Activated CD4-positive, alpha-beta memory T cell treated with anti-CD3 and anti-CD28 coated beads for 36 hours (primary cell): Measurements from ENCODE around the gene TOB1. TPM values are rescaled to one million over a fixed set of nuclear protein-coding genes. Genes with fewer than 3 reads are reported as not detected.

ENCODE experiments used
- CTCF ChIA-PET: fragments of 350-600 bp; sonication (Branson Sonifier 250); formaldehyde crosslinking; loops from one replicate; lab custom pipeline; 2021; ENCODE audit warnings: antibody characterized with exemption, inconsistent platforms; lab: Charles Lee
- POLR2A ChIA-PET: fragments of 350-600 bp; sonication (Branson Sonifier 250); formaldehyde crosslinking; loops from one replicate; lab custom pipeline; 2021; ENCODE audit warnings: antibody characterized with exemption; lab: Charles Lee
- DNase-seq: peaks from one replicate; pipeline ENCODE4 v3.0.0-alpha.2; 2020
- H3K27ac Mint-ChIP-seq: one replicate; pipeline ENCODE4 v1.8.0; 2021; ENCODE audit warnings: mixed read lengths
- H3K27me3 Mint-ChIP-seq: one replicate; pipeline ENCODE4 v1.8.0; 2021; ENCODE audit warnings: mixed read lengths
- H3K36me3 Mint-ChIP-seq: one replicate; pipeline ENCODE4 v1.8.0; 2021; ENCODE audit warnings: mixed read lengths
- H3K4me1 Mint-ChIP-seq: one replicate; pipeline ENCODE4 v1.8.0; 2021; ENCODE audit warnings: low read depth, mixed read lengths
- H3K4me3 Mint-ChIP-seq: one replicate; pipeline ENCODE4 v1.8.0; 2021; ENCODE audit warnings: mild to moderate bottlenecking, mixed read lengths
- H3K9me3 Mint-ChIP-seq: one replicate; pipeline ENCODE4 v1.8.0; 2021; ENCODE audit warnings: mixed read lengths
- intact Hi-C: fragments of 100-400 bp; cut with micrococcal nuclease; formaldehyde crosslinking; loops from one replicate; pipeline ENCODE4 v1.15.1; 2023
- total RNA-seq, 2 experiments: library from RNA; stranded (reverse); gene quantifications; one replicate each; pipeline ENCODE4 v1.2.3, GENCODE V29; 2021

The TOB1 gene
- total RNA-seq, 2 experiments from 2014 or later: 42.3 to 44.1 TPM

GRCh38 chr17:50855708-50856330 is 10.3 kb downstream of the TOB1 start:
- Mint-ChIP-seq H3K27ac (no peak overlapping the region), H3K9me3 (no peaks in the 10 kb centered on the region), H3K27me3 (no peaks in the 10 kb centered on the region), H3K36me3 (no peaks in the 10 kb centered on the region), H3K4me1 (peaks cover 14% of the 10 kb centered on the region), H3K4me3 (no peak overlapping the region)
- intact Hi-C loops: no loop called here
- ChIA-PET CTCF (interaction anchor here (1.2 to 8.9 kb wide), 4 partner anchors 8 to 100 kb away, joined by 5 to 147 read pairs (median 42); partner anchors contain the start of gene TOB1), POLR2A (interaction anchor here (2.5 kb wide), 1 partner anchor 10 kb away, joined by 10 read pairs; the partner anchor contains the start of gene TOB1)
- DNase-seq: no peak

GRCh38 chr17:50853781-50854180 is 12.4 kb downstream of the TOB1 start:
- ChIA-PET POLR2A (interaction anchor here (3.2 kb wide), 1 partner anchor 12 kb away, joined by 52 read pairs; the partner anchor contains the start of gene TOB1), CTCF (interaction anchor here (0.6 to 8.9 kb wide), 14 partner anchors 10 to 299 kb away, joined by 3 to 147 read pairs (median 7); partner anchors contain the start of genes NME1 and TOB1)
- Mint-ChIP-seq H3K4me3 (no peak overlapping the region), H3K36me3 (no peaks in the 10 kb centered on the region), H3K27me3 (no peaks in the 10 kb centered on the region), H3K27ac (no peak overlapping the region), H3K9me3 (no peaks in the 10 kb centered on the region), H3K4me1 (peaks cover 14% of the 10 kb centered on the region)
- intact Hi-C loops: loop anchor here (5.0 kb wide), 1 partner anchor 299 kb away; the partner anchor contains the start of gene NME1
- no peak for DNase-seq

GRCh38 chr17:50853015-50853615 is 13.0 kb downstream of the TOB1 start:
- peaks cover 14% of the 10 kb centered on the region for H3K4me1 Mint-ChIP-seq
- H3K9me3 Mint-ChIP-seq: no peaks in the 10 kb centered on the region
- POLR2A ChIA-PET: interaction anchor here (1.4 to 3.2 kb wide), 5 partner anchors 8 to 92 kb away, joined by 3 to 52 read pairs (median 5); partner anchors contain the start of gene TOB1
- DNase-seq: no peak
- intact Hi-C loops: loop anchor here (5.0 kb wide), 1 partner anchor 299 kb away; the partner anchor contains the start of gene NME1
- H3K27ac Mint-ChIP-seq: no peak overlapping the region
- no peaks in the 10 kb centered on the region for H3K36me3 Mint-ChIP-seq
- CTCF ChIA-PET: interaction anchor here (1.0 to 8.9 kb wide), 32 partner anchors 11 to 374 kb away, joined by 3 to 147 read pairs (median 6); partner anchors contain the start of genes NME1, RSAD1 and TOB1
- no peaks in the 10 kb centered on the region for H3K27me3 Mint-ChIP-seq
- H3K4me3 Mint-ChIP-seq: no peak overlapping the region

- no peak for DNase-seq
- ChIA-PET POLR2A (no interaction called here), CTCF (interaction anchor here (1.1 to 8.9 kb wide), 4 partner anchors 9 to 105 kb away, joined by 3 to 147 read pairs (median 58); no protein-coding TSS in a partner anchor)
- intact Hi-C loops: loop anchor here (5.0 kb wide), 1 partner anchor 302 kb away; the partner anchor contains the start of gene NME1
- peaks cover 14% of the 10 kb centered on the region for H3K4me1 Mint-ChIP-seq
- H3K36me3 Mint-ChIP-seq: no peaks in the 10 kb centered on the region
- no peaks in the 10 kb centered on the region for H3K9me3 Mint-ChIP-seq
- no peak overlapping the region for H3K4me3 Mint-ChIP-seq
- no peaks in the 10 kb centered on the region for H3K27me3 Mint-ChIP-seq
- no peak overlapping the region for H3K27ac Mint-ChIP-seq
Observed at GRCh38 chr17:50850640-50851039, 15.5 kb downstream of the TOB1 start.

GRCh38 chr17:50848711-50849110 is 17.4 kb downstream of the TOB1 start:
- Mint-ChIP-seq H3K4me3 (no peak overlapping the region), H3K9me3 (no peaks in the 10 kb centered on the region), H3K27me3 (no peaks in the 10 kb centered on the region), H3K36me3 (no peaks in the 10 kb centered on the region), H3K4me1 (peaks cover 14% of the 10 kb centered on the region), H3K27ac (no peak overlapping the region)
- ChIA-PET POLR2A (interaction anchor here (1.4 kb wide), 1 partner anchor 17 kb away, joined by 3 read pairs; the partner anchor contains the start of gene TOB1), CTCF (interaction anchor here (0.9 to 8.9 kb wide), 5 partner anchors 42 to 111 kb away, joined by 3 to 147 read pairs (median 9); no protein-coding TSS in a partner anchor)
- intact Hi-C loops: no loop called here
- no peak for DNase-seq

GRCh38 chr17:50848039-50848438 is 18.1 kb downstream of the TOB1 start:
- ChIA-PET CTCF (interaction anchor here (0.9 to 8.9 kb wide), 4 partner anchors 42 to 112 kb away, joined by 3 to 147 read pairs (median 6); no protein-coding TSS in a partner anchor), POLR2A (interaction anchor here (1.4 kb wide), 1 partner anchor 18 kb away, joined by 3 read pairs; the partner anchor contains the start of gene TOB1)
- H3K27ac Mint-ChIP-seq: no peak overlapping the region
- H3K4me1 Mint-ChIP-seq: peaks cover 14% of the 10 kb centered on the region
- intact Hi-C loops: no loop called here
- H3K27me3 Mint-ChIP-seq: no peaks in the 10 kb centered on the region
- no peaks in the 10 kb centered on the region for H3K36me3 Mint-ChIP-seq
- H3K9me3 Mint-ChIP-seq: no peaks in the 10 kb centered on the region
- no peak for DNase-seq
- no peak overlapping the region for H3K4me3 Mint-ChIP-seq

GRCh38 chr17:50847566-50847965 is 18.6 kb downstream of the TOB1 start:
- H3K4me1 Mint-ChIP-seq: peaks cover 11% of the 10 kb centered on the region
- CTCF ChIA-PET: interaction anchor here (3.0 kb wide), 1 partner anchor 65 kb away, joined by 9 read pairs; no protein-coding TSS in a partner anchor
- intact Hi-C loops: no loop called here
- DNase-seq: no peak
- H3K27me3 Mint-ChIP-seq: no peaks in the 10 kb centered on the region
- no peaks in the 10 kb centered on the region for H3K9me3 Mint-ChIP-seq
- POLR2A ChIA-PET: no interaction called here
- no peaks in the 10 kb centered on the region for H3K36me3 Mint-ChIP-seq
- H3K27ac Mint-ChIP-seq: no peak overlapping the region
- no peak overlapping the region for H3K4me3 Mint-ChIP-seq

GRCh38 chr17:50845240-50846147 is 20.7 kb downstream of the TOB1 start:
- H3K4me3 Mint-ChIP-seq: no peak overlapping the region
- no peak for DNase-seq
- H3K27me3 Mint-ChIP-seq: no peaks in the 10 kb centered on the region
- H3K36me3 Mint-ChIP-seq: no peaks in the 10 kb centered on the region
- no peaks in the 10 kb centered on the region for H3K4me1 Mint-ChIP-seq
- H3K9me3 Mint-ChIP-seq: no peaks in the 10 kb centered on the region
- H3K27ac Mint-ChIP-seq: no peak overlapping the region
- ChIA-PET CTCF (interaction anchor here (1.3 kb wide), 1 partner anchor 62 kb away, joined by 3 read pairs; no protein-coding TSS in a partner anchor), POLR2A (no interaction called here)
- intact Hi-C loops: no loop called here

GRCh38 chr17:50844117-50844700 is 21.9 kb downstream of the TOB1 start:
- Mint-ChIP-seq H3K27ac (no peak overlapping the region), H3K27me3 (no peaks in the 10 kb centered on the region), H3K36me3 (no peaks in the 10 kb centered on the region), H3K4me1 (no peaks in the 10 kb centered on the region), H3K4me3 (no peak overlapping the region), H3K9me3 (no peaks in the 10 kb centered on the region)
- POLR2A ChIA-PET: no interaction called here
- no peak for DNase-seq
- intact Hi-C loops: loop anchor here (5.0 kb wide), 1 partner anchor 297 kb away; the partner anchor contains the start of gene SPATA20
- CTCF ChIA-PET: interaction anchor here (0.6 to 5.3 kb wide), 4 partner anchors 7 to 144 kb away, joined by 3 to 32 read pairs (median 7); no protein-coding TSS in a partner anchor

GRCh38 chr17:50843150-50843905 is 22.8 kb downstream of the TOB1 start:
- Mint-ChIP-seq H3K27ac (no peak overlapping the region), H3K4me3 (no peak overlapping the region), H3K9me3 (no peaks in the 10 kb centered on the region), H3K27me3 (no peaks in the 10 kb centered on the region), H3K4me1 (no peaks in the 10 kb centered on the region), H3K36me3 (no peaks in the 10 kb centered on the region)
- intact Hi-C loops: loop anchor here (5.0 kb wide), 1 partner anchor 296 kb away; the partner anchor contains the start of gene SPATA20
- ChIA-PET POLR2A (no interaction called here), CTCF (interaction anchor here (1.4 to 5.3 kb wide), 4 partner anchors 8 to 113 kb away, joined by 8 to 32 read pairs (median 12); no protein-coding TSS in a partner anchor)
- no peak for DNase-seq
